SK-N-DZ (cell line): ENCODE results near the gene SEC22C. TPM values are rescaled to one million over a fixed set of nuclear protein-coding genes. Genes with fewer than 3 reads are reported as not detected.
"Not testable (repeated sequence)": the region's sequence is repeated elsewhere in the genome, so short reads cannot be mapped to it uniquely, and the experiment has no call there.

Experiments used
- DNase-seq: peaks from one replicate; pipeline ENCODE4 v3.0.0-alpha.2; 2015; ENCODE audit warnings: low spot score
- polyA plus RNA-seq, 2 experiments: library from polyadenylated mRNA; depleted of rRNA; stranded (reverse); fragments of >200 nt; gene quantifications; 2 replicates each; pipeline ENCODE4 v1.2.3, GENCODE V29; 2014

SEC22C gene
- 41.0 and 48.4 TPM in 2 replicates for polyA plus RNA-seq (2014; cell fraction: cytosol; rRNA removed)
- polyA plus RNA-seq (2014; cell fraction: nucleus; rRNA removed) = 26.8 and 32.7 TPM in 2 replicates

- DNase-seq = peak; percentile 92
Observed at GRCh38 chr3:42581709-42582473, at the start of gene SEC22C. TSS of gene SEC22C (minus strand) at chr3:42581967. CDS start at chr3:42569046, 12,921 bp downstream.

- no peak for DNase-seq
Observed at GRCh38 chr3:42613462-42613861, 31.7 kb upstream of the SEC22C start.

GRCh38 chr3:42612928-42613327 lies 31.2 kb upstream of the SEC22C start:
- no peak for DNase-seq

- no peak for DNase-seq
Observed at GRCh38 chr3:42612217-42612616, 30.4 kb upstream of the SEC22C start.

GRCh38 chr3:42610976-42611375 lies 29.2 kb upstream of the SEC22C start:
- DNase-seq = no peak

- DNase-seq = no peak
Observed at GRCh38 chr3:42608581-42608980, 26.8 kb upstream of the SEC22C start.

GRCh38 chr3:42605546-42606173 lies 23.9 kb upstream of the SEC22C start:
- no peak for DNase-seq

- DNase-seq = no peak
Observed at GRCh38 chr3:42602961-42603360, 21.2 kb upstream of the SEC22C start.

- DNase-seq = no peak
Observed at GRCh38 chr3:42601896-42602581, 20.3 kb upstream of the SEC22C start.

GRCh38 chr3:42600958-42601675 lies 19.4 kb upstream of the SEC22C start:
- no peak for DNase-seq

GRCh38 chr3:42600111-42600957 lies 18.6 kb upstream of the SEC22C start, which contains the start of gene NKTR:
TSS of gene NKTR (plus strand) at chr3:42600686. CDS start at chr3:42601007, 321 bp downstream.
- DNase-seq = peak; percentile 97

- not testable (repeated sequence) for DNase-seq
Observed at GRCh38 chr3:42597098-42597497, 15.3 kb upstream of the SEC22C start.

GRCh38 chr3:42595682-42596081 lies 13.9 kb upstream of the SEC22C start:
- DNase-seq = no peak

- no peak for DNase-seq
Observed at GRCh38 chr3:42593635-42594034, 11.9 kb upstream of the SEC22C start.

- DNase-seq = no peak
Observed at GRCh38 chr3:42591811-42592210, 10.0 kb upstream of the SEC22C start.

GRCh38 chr3:42590989-42591756 lies 9.4 kb upstream of the SEC22C start:
- DNase-seq = no peak

GRCh38 chr3:42589382-42590109 lies 7.8 kb upstream of the SEC22C start:
- no peak for DNase-seq

GRCh38 chr3:42588625-42589024 lies 6.9 kb upstream of the SEC22C start:
- DNase-seq = no peak

GRCh38 chr3:42582474-42583070 lies 805 bp upstream of the SEC22C start:
- no peak for DNase-seq
